Ovary (tissue), 3 donors: Measurements from ENCODE around the gene CHMP4B.

ENCODE experiments used
- CTCF ChIP-seq, 3 donors: fragments of 450-650 bp in 2 of 3; fragments of 200-600 bp in 1 of 3; IDR thresholded peaks; one replicate each; pipeline versions ENCODE4 v1.5.1 to v1.8.0; 2016 to 2022; ENCODE audit warnings: antibody characterized with exemption in 3 of 3, mild to moderate bottlenecking in 1 of 3
- EP300 ChIP-seq: sonication (generic); formaldehyde crosslinking; IDR thresholded peaks from one replicate; pipeline ENCODE4 v1.6.1; 2017; ENCODE audit warnings: antibody characterized with exemption
- POLR2A ChIP-seq: fragments of 450-650 bp; IDR thresholded peaks from one replicate; pipeline ENCODE4 v1.6.1; 2017; ENCODE audit warnings: antibody characterized with exemption, mild to moderate bottlenecking, moderate library complexity
- donor health status: DM: no; HTN: no; CAD: no.

GRCh38 chr20:33815671-33816070 is 4.5 kb downstream of the CHMP4B start:
- TF ChIP-seq CTCF (IDR thresholded peaks at IDR 0.05) (no peak), POLR2A (no peak), EP300 (no peak)
